Psoas muscle (tissue), 8 donors: ENCODE data around the gene AP1B1. TPM values are rescaled to one million over a fixed set of nuclear protein-coding genes. Genes with fewer than 3 reads are reported as not detected.
A peak's percentile ranks its signal among the peaks of the same experiment; 100 is the strongest.

Source experiments
- ATAC-seq, 4 donors: fragments of 200-7000 bp; cut with Tn5 transposase; one replicate each; pipeline ENCODE4 v1.9.1; 2020; ENCODE audit warnings: moderate library complexity in 3 of 4, mild to moderate bottlenecking in 2 of 4
- DNase-seq, 2 donors: peaks; one replicate each; pipeline ENCODE4 v3.0.0-alpha.2; 2020
- H3K27ac ChIP-seq: fragments of 200-600 bp; one replicate; pipeline ENCODE4 v1.8.0; 2022
- H3K27me3 ChIP-seq, 3 donors: fragments of 200-600 bp in 1 of 3; one replicate each; pipeline versions ENCODE4 v1.6.1 to v1.8.0; 2013 to 2022; ENCODE audit warnings: low read length in 2 of 3, mild to moderate bottlenecking in 2 of 3, moderate library complexity in 1 of 3; ENCODE audit not compliant: insufficient read depth in 3 of 3
- H3K36me3 ChIP-seq, 2 donors: fragments of 200-600 bp in 1 of 2; one replicate each; pipeline versions ENCODE4 v1.6.1 to v1.8.0; 2013 to 2022; ENCODE audit warnings: low read depth in 1 of 2, mild to moderate bottlenecking in 1 of 2, moderate library complexity in 1 of 2; ENCODE audit not compliant: insufficient read depth in 1 of 2
- H3K4me1 ChIP-seq: fragments of 200-600 bp; one replicate; pipeline ENCODE4 v1.8.0; 2022
- H3K4me3 ChIP-seq: fragments of 200-600 bp; one replicate; pipeline ENCODE4 v1.8.0; 2022; ENCODE audit warnings: mild to moderate bottlenecking
- H3K9me3 ChIP-seq: fragments of 200-600 bp; one replicate; pipeline ENCODE4 v1.8.0; 2022
- CTCF ChIP-seq: fragments of 200-600 bp; IDR thresholded peaks from one replicate; pipeline ENCODE4 v1.8.0; 2022; ENCODE audit warnings: antibody characterized with exemption
- WGBS, 3 donors: extraction: QIAGEN DNeasy Blood & Tissue Kit; methylation state at CpG; one replicate each; pipeline versions ENCODE4 v1.1.6 to v1.1.7; 2013; 5-methylcytosine and 5-hydroxymethylcytosine counted together
- intact Hi-C, 2 donors: fragments of 100-400 bp; cut with DNase I; formaldehyde crosslinking; loops; one replicate each; pipeline versions ENCODE4 v1.11.0 to v1.14.2; 2022
- polyA plus RNA-seq, 3 donors: library from polyadenylated mRNA; stranded (reverse); fragments of 200-250 nt; gene quantifications; one replicate each; pipeline ENCODE4 v1.2.3, GENCODE V29; 2013
- total RNA-seq, 4 donors: library from RNA; stranded (reverse); fragmentation: NEBNext Ultra II Directional in 2 of 4; extraction: Animal tissue kit (Norgen Biotek cat#: 25700) in 2 of 4; gene quantifications; one replicate each; pipeline versions ENCODE4 v1.2.1 to v1.2.4, GENCODE V29; 2021 to 2023
- donor health status: healthy with polysubstance abuse.
- donor health status: DM: no; HTN: no; CAD: no; lungs with moderate emphysema.
- donor health status: Bipolar disorder and iron deficiency.
- donor health status: healthy.
- donor health status: DM: yes; HTN: yes; CAD: no.
- donor health status: DM: no; HTN: no; CAD: no.
- donor health status: DM: no; HTN: no; CAD: no.
- donor health status: DM: yes; HTN: yes; CAD: no.

The AP1B1 gene
- total and polyA plus RNA-seq, 7 donors = 17.5 to 35.3 (median 30.6) TPM

- DNase-seq (no peak), ATAC-seq (peak in 1 of 4 donors; percentile 6)
- no peaks in the 10 kb centered on the region for H3K9me3 ChIP-seq
- WGBS, 3 donors = 69 to 82% (median 71%) methylated on average over 5 of the region's 5 CpGs
- TF ChIP-seq CTCF = no peak
- H3K27me3 ChIP-seq = no peaks in the 10 kb centered on the region
- H3K4me3 ChIP-seq = no peak overlapping the region
- H3K27ac ChIP-seq = peak overlapping the region; percentile 79
- peaks cover 2 to 52% of the 10 kb centered on the region in 2 donors for H3K36me3 ChIP-seq
- intact Hi-C loops = no loop called here
- peaks cover 37% of the 10 kb centered on the region for H3K4me1 ChIP-seq
Measured at GRCh38 chr22:29328055-29328454, 60.3 kb downstream of the AP1B1 start.

GRCh38 chr22:29327089-29327764 is 61.1 kb downstream of the AP1B1 start:
- Histone ChIP-seq H3K9me3 (no peaks in the 10 kb centered on the region), H3K36me3 (peaks cover 2 to 46% of the 10 kb centered on the region in 2 donors), H3K27ac (no peak overlapping the region), H3K4me3 (no peak overlapping the region), H3K4me1 (peaks cover 37% of the 10 kb centered on the region), H3K27me3 (no peaks in the 10 kb centered on the region)
- no peak for ATAC-seq
- DNase-seq = no peak
- no peak for TF ChIP-seq CTCF
- intact Hi-C loops = no loop called here
- WGBS, 3 donors = 78 to 85% (median 85%) methylated on average over 14 to 15 of the region's 15 CpGs

- DNase-seq = no peak
- Histone ChIP-seq H3K27me3 (no peaks in the 10 kb centered on the region), H3K4me3 (no peak overlapping the region), H3K4me1 (peaks cover 35% of the 10 kb centered on the region), H3K27ac (no peak overlapping the region), H3K36me3 (peaks cover 2 to 39% of the 10 kb centered on the region in 2 donors), H3K9me3 (no peaks in the 10 kb centered on the region)
- no peak for ATAC-seq
- TF ChIP-seq CTCF = no peak
- intact Hi-C loops = no loop called here
- 81 to 97% (median 83%) methylated on average over 10 of the region's 10 CpGs for WGBS, 3 donors
Measured at GRCh38 chr22:29326481-29326880, 61.9 kb downstream of the AP1B1 start.

GRCh38 chr22:29325785-29326315 is 62.5 kb downstream of the AP1B1 start:
- Histone ChIP-seq H3K36me3 (peaks cover 2 to 33% of the 10 kb centered on the region in 2 donors), H3K27ac (no peak overlapping the region), H3K9me3 (no peaks in the 10 kb centered on the region), H3K4me1 (peaks cover 29% of the 10 kb centered on the region), H3K4me3 (no peak overlapping the region), H3K27me3 (no peaks in the 10 kb centered on the region)
- intact Hi-C loops = no loop called here
- 46 to 61% (median 47%) methylated on average over 9 of the region's 9 CpGs for WGBS, 3 donors
- TF ChIP-seq CTCF = no peak
- no peak for DNase-seq
- ATAC-seq = no peak
